ENCODE measurements around the gene B4GAT1. TPM values are rescaled to one million over a fixed set of nuclear protein-coding genes. Genes with fewer than 3 reads are reported as not detected.
A peak's percentile ranks its signal among the peaks of the same experiment; 100 is the strongest.
"Not testable (repeated sequence)": the region's sequence is repeated elsewhere in the genome, so short reads cannot be mapped to it uniquely, and the experiment has no call there.

The B4GAT1 gene
- polyA plus RNA-seq, 3 donors: 0.75 to 1.7 (median 1.7) TPM

DNA sequence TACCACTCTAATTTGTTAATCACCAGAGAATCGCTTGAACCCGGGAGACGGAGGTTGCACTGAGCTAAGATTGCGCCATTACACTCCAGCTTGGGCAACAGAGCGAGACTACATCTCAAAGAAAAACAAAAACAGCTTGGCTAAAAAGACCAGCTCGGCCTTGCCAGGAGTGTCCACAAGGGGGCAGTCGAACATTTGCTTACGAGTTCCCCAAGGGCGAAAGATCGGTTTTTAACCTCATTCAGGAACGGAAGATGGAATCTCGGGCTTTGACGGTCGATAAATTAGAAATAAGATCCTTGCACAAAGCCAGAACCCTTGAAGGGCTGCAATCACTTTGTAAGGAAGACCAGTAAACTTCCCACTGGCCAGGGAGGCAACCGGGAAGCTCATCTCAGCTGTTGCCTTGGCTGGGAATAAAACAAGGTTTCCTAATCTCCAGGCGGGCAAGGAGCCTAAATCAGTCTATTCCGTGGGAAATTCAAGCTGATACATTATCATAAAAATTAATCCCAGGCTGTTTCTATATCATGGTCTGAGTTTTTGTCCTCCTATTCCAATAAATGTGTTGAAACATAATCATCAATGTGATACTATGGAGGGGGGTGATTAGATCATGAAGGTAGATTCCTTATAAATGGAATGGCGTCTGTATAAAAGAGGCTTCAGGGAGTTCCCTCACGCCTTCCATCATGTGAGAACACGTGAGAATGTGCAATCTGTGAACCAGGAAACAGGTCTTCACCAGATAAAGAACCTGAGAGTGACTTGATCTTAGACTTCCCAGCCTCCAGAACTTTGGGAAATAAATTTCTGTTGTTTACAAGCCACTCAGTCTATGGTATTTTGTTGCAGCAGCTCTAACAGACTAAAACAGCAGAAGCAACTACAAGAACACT, 39.0 kb upstream of the B4GAT1 start:
- peak overlapping the region in 1 of 7 donors; percentile 52 for H3K27ac Mint-ChIP-seq
- H3K27me3 Mint-ChIP-seq (ENCODE audit: low read depth in 3 of 3): peaks cover 8 to 22% (median 12%) of the 10 kb centered on the region in 3 donors

GRCh38 chr11:66384316-66384715, 36.9 kb upstream of the B4GAT1 start:
- peak overlapping the region in 1 of 7 donors; percentile 57 for H3K27ac Mint-ChIP-seq
- not testable (repeated sequence) for H2AFZ ChIP-seq (ENCODE audit: insufficient read depth, low read depth, low read length, poor library complexity, severe bottlenecking); H3K4me1 ChIP-seq (ENCODE audit: control insufficient read depth in 1 of 2, insufficient read depth in 2 of 2, low read length in 2 of 2); H3K36me3 Mint-ChIP-seq; H3K36me3 ChIP-seq (replicated peaks in 1 of 2; ENCODE audit: control insufficient read depth in 1 of 2, insufficient read depth in 2 of 2, low read length in 2 of 2); H3K27me3 ChIP-seq (ENCODE audit: control insufficient read depth in 2 of 2, insufficient read depth in 2 of 2, low read length in 2 of 2); H3K9ac ChIP-seq (ENCODE audit: insufficient read depth, low read length, poor library complexity, severe bottlenecking); H3K4me3 ChIP-seq (replicated peaks in 1 of 3; ENCODE audit: low read depth in 2 of 3, low read length in 3 of 3); H3K4me2 ChIP-seq (replicated peaks; ENCODE audit: extremely low read depth, low read length, poor library complexity, severe bottlenecking); H3K4me1 Mint-ChIP-seq; H3K9me3 Mint-ChIP-seq; H4K20me1 ChIP-seq (ENCODE audit: insufficient read depth, low read length); H3K9me3 ChIP-seq (replicated peaks in 1 of 2; ENCODE audit: control insufficient read depth in 1 of 2, insufficient read depth in 1 of 2, low read length in 2 of 2); H3K4me3 Mint-ChIP-seq; DNase-seq; H3K79me2 ChIP-seq (ENCODE audit: insufficient read depth, low read length); H3K27ac ChIP-seq (ENCODE audit: low read depth in 1 of 2, low read length in 2 of 2)
- intact Hi-C loops (cut with micrococcal nuclease): loop anchor here in 1 of 2 donors (10.0 kb wide), 1 partner anchor 70 kb away; the partner anchor contains the start of gene CD248
- peaks cover 6 to 18% (median 9%) of the 10 kb centered on the region in 3 donors for H3K27me3 Mint-ChIP-seq (ENCODE audit: low read depth in 3 of 3)
- WGBS (ENCODE audit: insufficient coverage): 96% methylated on average over 9 of the region's 13 CpGs

More for the DNA sequence above, 39.0 kb upstream of the B4GAT1 start:
- Mint-ChIP-seq H3K36me3 (no peaks in the 10 kb centered on the region), H3K9me3 (peaks cover 0 to 3% (median 0%) of the 10 kb centered on the region in 7 donors), H3K4me3 (peak overlapping the region in 1 of 2 donors; percentile 67), H3K4me1 (peaks cover 7% of the 10 kb centered on the region)
- Histone ChIP-seq H3K27ac (ENCODE audit: low read depth in 1 of 2, low read length in 2 of 2) (no peak overlapping the region), H4K20me1 (ENCODE audit: insufficient read depth, low read length) (no peaks in the 10 kb centered on the region), H2AFZ (ENCODE audit: insufficient read depth, low read depth, low read length, poor library complexity, severe bottlenecking) (peak overlapping the region; percentile 65), H3K36me3 (replicated peaks in 1 of 2; ENCODE audit: control insufficient read depth in 1 of 2, insufficient read depth in 2 of 2, low read length in 2 of 2) (no peaks in the 10 kb centered on the region), H3K9me3 (replicated peaks in 1 of 2; ENCODE audit: control insufficient read depth in 1 of 2, insufficient read depth in 1 of 2, low read length in 2 of 2) (no peaks in the 10 kb centered on the region), H3K4me1 (ENCODE audit: control insufficient read depth in 1 of 2, insufficient read depth in 2 of 2, low read length in 2 of 2) (peaks cover 5 to 6% of the 10 kb centered on the region in 2 donors), H3K27me3 (ENCODE audit: control insufficient read depth in 2 of 2, insufficient read depth in 2 of 2, low read length in 2 of 2) (peaks cover 0 to 2% of the 10 kb centered on the region in 2 donors), H3K79me2 (ENCODE audit: insufficient read depth, low read length) (no peaks in the 10 kb centered on the region), H3K4me3 (replicated peaks in 1 of 3; ENCODE audit: low read depth in 2 of 3, low read length in 3 of 3) (peak overlapping the region in 1 of 3 experiments; percentile 35), H3K9ac (ENCODE audit: insufficient read depth, low read length, poor library complexity, severe bottlenecking) (no peak overlapping the region), H3K4me2 (replicated peaks; ENCODE audit: extremely low read depth, low read length, poor library complexity, severe bottlenecking) (peak overlapping the region; percentile 57)
- TF ChIP-seq, protein P1, sequence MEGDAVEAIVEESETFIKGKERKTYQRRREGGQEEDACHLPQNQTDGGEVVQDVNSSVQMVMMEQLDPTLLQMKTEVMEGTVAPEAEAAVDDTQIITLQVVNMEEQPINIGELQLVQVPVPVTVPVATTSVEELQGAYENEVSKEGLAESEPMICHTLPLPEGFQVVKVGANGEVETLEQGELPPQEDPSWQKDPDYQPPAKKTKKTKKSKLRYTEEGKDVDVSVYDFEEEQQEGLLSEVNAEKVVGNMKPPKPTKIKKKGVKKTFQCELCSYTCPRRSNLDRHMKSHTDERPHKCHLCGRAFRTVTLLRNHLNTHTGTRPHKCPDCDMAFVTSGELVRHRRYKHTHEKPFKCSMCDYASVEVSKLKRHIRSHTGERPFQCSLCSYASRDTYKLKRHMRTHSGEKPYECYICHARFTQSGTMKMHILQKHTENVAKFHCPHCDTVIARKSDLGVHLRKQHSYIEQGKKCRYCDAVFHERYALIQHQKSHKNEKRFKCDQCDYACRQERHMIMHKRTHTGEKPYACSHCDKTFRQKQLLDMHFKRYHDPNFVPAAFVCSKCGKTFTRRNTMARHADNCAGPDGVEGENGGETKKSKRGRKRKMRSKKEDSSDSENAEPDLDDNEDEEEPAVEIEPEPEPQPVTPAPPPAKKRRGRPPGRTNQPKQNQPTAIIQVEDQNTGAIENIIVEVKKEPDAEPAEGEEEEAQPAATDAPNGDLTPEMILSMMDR (IDR thresholded peaks at IDR 0.05): peak; percentile 87
- 5% methylated on average over 17 of the region's 20 CpGs for WGBS (ENCODE audit: insufficient coverage)
- intact Hi-C loops (cut with micrococcal nuclease): loop anchor here in 1 of 2 donors (10.0 kb wide), 1 partner anchor 72 kb away; the partner anchor contains the start of gene CD248
- peak; percentile 67 to 80 (median 76) for DNase-seq

DNA sequence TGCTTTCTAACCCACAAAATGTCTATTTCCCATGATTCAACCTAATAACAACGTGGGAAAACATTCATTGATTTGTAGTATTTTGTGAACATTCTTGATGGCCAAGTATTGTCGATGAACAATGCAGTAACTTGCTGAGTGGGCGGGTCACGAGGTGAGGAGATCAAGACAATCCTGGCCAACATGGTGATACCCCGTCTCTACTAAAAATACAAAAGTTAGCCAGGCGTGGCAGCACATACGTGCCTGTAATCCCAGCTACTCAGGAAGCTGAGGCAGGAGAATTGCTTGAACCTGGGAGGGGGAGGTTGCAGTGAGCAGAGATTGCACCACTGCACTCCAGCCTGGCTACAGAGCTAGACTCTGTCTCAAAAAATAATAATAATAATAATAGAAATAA, 32.8 kb upstream of the B4GAT1 start:
- 79% methylated on average over 3 of the region's 7 CpGs for WGBS (ENCODE audit: insufficient coverage)
- DNase-seq; H3K79me2 ChIP-seq (ENCODE audit: insufficient read depth, low read length); H3K4me3 Mint-ChIP-seq; H3K27me3 ChIP-seq (ENCODE audit: control insufficient read depth in 2 of 2, insufficient read depth in 2 of 2, low read length in 2 of 2); H3K36me3 Mint-ChIP-seq; H3K4me1 ChIP-seq (ENCODE audit: control insufficient read depth in 1 of 2, insufficient read depth in 2 of 2, low read length in 2 of 2); H3K9me3 ChIP-seq (replicated peaks in 1 of 2; ENCODE audit: control insufficient read depth in 1 of 2, insufficient read depth in 1 of 2, low read length in 2 of 2); H3K4me1 Mint-ChIP-seq; H3K9me3 Mint-ChIP-seq; H3K27ac ChIP-seq (ENCODE audit: low read depth in 1 of 2, low read length in 2 of 2); H4K20me1 ChIP-seq (ENCODE audit: insufficient read depth, low read length); H2AFZ ChIP-seq (ENCODE audit: insufficient read depth, low read depth, low read length, poor library complexity, severe bottlenecking); H3K4me2 ChIP-seq (replicated peaks; ENCODE audit: extremely low read depth, low read length, poor library complexity, severe bottlenecking); H3K36me3 ChIP-seq (replicated peaks in 1 of 2; ENCODE audit: control insufficient read depth in 1 of 2, insufficient read depth in 2 of 2, low read length in 2 of 2); H3K4me3 ChIP-seq (replicated peaks in 1 of 3; ENCODE audit: low read depth in 2 of 3, low read length in 3 of 3); H3K27ac Mint-ChIP-seq; H3K9ac ChIP-seq (ENCODE audit: insufficient read depth, low read length, poor library complexity, severe bottlenecking): not testable (repeated sequence)
- intact Hi-C loops (cut with micrococcal nuclease): loop anchor here in 1 of 2 donors (10.0 kb wide), 1 partner anchor 65 kb away; the partner anchor contains the start of gene CD248
- peaks cover 4 to 18% (median 6%) of the 10 kb centered on the region in 3 donors for H3K27me3 Mint-ChIP-seq (ENCODE audit: low read depth in 3 of 3)

Measured in CD14-positive monocyte (primary cell).